ENCODE results near the gene MBD3L5.
A peak's percentile ranks its signal among the peaks of the same experiment; 100 is the strongest.
"Not testable (repeated sequence)": the region's sequence is repeated elsewhere in the genome, so short reads cannot be mapped to it uniquely, and the experiment has no call there.

MBD3L5 gene

DNA sequence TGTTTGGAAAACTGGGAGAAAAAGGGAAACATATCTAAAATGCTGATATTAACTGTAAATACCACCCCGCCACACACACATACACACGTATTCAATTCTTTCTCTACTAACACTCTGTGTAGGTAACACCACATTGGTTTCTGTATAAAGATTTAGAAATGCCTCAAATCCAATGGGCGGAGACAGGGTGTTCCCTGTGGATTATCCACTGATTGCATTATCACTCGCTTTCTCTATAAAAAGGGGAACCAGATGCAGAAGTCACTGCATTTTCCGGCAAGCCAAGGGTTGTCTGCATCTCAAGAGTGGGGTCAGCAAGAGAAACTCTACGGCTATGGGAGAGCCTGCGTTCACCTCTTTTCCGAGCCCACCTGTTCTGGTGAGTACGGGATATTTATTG lies at the start of gene MBD3L5:
Gene MBD3L5 (plus strand): TSS at position 301 of the 400 bp plus-strand sequence. CDS start 34 bp downstream, at position 335.
- DNase-seq (ENCODE audit: low spot score), result not testable (repeated sequence)

- DNase-seq (ENCODE audit: low spot score), result no peak
Observed at GRCh38 chr19:6983448-6983847, 46.9 kb upstream of the MBD3L5 start.

DNA sequence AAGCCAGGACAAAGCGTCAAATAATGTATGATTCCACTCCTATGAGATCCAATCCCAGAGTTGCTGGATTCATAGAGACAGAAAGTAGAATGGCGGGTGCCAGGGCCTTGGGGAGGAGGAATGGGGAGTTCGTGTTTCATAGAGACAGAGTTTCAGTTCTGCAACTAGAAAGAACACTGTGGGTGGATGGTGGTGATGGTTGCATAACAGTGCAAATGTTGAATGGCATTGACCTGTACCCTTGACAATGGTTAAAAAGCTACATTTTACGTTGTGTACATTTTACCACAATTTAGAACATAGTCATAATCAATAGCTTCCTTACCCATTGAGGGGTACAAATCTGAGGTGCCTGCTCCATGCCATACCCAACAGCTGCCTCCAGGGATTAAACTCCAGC lies 42.5 kb upstream of the MBD3L5 start:
- DNase-seq (ENCODE audit: low spot score), result no peak

- DNase-seq (ENCODE audit: low spot score), result no peak
Observed at GRCh38 chr19:6988257-6988656, 42.1 kb upstream of the MBD3L5 start.

DNA sequence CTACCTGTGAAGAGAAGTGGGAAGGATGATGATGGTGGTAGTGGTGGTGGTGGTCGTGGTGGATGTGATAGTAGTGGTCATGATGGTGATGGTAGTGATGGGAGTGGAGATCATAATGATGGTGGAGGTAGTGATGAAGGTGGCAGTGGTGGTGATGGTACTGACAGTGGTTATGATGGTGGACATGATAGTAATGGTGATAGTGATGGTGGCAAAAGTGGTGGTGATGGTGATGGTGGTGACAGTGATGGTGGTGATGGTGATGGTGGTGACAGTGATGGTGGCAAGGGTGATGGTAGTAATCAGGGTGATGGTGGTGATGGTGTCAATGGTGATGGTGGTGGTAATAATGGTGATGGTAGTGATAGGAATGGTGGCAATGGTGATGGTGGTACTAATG lies 35.3 kb upstream of the MBD3L5 start:
- DNase-seq (ENCODE audit: low spot score), result no peak

DNA sequence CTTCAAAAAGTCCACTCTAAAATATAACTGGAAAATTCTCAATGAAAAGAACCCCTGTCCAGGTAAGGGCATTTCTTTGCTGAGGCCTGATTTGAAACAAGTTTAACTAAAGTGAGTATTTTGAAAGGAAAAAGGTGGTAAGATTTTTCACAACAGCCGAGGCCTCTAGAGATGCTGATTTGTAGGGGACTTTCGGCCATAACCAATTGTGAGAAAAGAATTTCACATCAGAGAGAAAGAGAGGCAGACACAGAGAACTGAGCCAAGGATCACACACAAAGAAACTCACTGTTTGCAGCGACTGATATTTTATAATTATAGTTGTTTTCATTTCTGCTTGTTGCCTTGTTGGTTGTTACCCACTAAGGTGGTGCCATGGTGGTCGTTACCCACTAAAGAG lies 33.6 kb upstream of the MBD3L5 start:
- DNase-seq (ENCODE audit: low spot score), result no peak

DNA sequence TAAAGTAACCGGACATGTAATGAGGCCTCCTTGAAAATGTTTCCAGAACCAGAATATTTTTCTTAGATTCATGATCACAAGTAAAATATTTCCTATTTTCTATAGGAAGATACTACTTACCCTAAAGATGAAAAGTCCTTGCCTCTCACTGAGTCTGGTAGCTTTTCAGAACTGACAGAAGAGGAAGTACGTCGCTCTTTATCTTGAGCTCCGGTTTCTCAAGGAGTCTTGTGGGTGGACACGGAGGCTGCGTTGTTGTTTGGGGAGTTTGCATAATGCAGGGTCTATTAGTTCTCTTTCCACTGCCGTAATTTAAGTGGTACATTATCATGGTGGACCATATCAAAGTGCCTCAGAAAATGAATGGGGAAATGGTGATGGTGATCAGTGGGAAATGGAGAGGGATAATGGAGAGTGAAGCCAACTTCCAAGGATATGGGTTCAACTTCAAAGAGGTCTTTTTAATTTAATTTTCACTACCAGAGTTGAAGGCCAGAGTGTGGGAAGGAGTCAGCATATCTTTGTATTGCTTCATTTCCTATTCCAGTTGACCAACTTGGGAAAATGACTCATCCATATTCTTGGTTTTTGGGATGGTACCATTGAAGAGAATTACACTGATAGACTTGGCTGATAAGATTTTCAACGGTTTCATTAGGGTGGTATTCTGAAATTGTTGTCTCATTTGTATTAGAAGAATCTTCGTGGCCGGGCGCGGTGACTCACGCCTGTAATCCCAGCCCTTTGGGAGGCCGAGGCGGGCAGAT lies 32.5 kb upstream of the MBD3L5 start:
- DNase-seq (ENCODE audit: low spot score), result no peak

GRCh38 chr19:6999933-7000332 lies 30.4 kb upstream of the MBD3L5 start:
- DNase-seq (ENCODE audit: low spot score), result no peak

DNA sequence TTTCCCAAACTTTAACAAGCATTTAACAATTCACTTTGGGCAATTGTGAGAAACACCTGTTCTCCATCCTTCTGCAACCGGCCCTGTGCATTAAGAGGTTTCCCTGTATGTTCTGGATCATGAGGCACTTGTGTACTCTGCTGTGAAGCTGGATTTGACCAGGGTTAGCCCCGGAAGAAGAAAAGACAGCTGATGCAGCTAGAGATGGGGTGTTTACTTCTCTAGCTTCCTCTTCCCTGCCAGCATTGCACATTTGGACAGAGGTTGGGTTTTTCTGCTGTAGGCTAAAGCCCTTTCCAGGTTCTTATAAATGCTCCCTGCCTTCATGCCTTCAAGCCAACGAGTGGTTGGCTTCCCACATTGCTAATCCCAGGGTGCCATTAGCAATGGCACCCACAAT lies 30.0 kb upstream of the MBD3L5 start:
- no peak for DNase-seq (ENCODE audit: low spot score)

- no peak for DNase-seq (ENCODE audit: low spot score)
Observed at GRCh38 chr19:7000816-7001215, 29.6 kb upstream of the MBD3L5 start.

DNA sequence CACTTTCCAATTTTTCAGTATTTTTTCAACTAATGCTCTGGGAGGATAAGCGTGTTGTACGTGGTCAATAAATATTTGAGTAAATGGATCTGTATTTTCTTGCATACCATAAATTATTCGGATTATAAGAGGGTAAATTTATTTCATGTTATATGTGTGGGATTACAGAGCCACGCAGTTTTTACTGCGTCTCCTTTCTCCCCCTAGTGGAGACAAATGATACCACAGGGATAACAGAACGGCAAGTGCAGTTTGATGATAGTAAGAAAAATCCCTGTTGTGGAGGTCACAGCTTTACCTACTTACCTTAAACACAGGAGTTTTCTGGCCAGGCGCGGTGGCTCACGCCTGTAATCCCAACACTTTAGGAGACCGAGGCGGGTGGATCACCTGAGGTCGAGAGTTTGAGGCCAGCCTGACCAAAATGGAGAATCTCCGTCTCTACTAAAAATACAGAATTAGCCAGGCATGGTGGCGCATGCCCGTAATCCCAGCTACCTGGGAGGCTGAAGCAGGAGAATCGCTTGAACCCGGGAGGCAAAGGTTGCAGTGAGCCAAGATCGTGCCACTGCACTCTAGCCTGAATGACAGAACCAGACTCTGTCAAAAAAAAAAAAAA lies 26.0 kb upstream of the MBD3L5 start:
- DNase-seq (ENCODE audit: low spot score), result no peak

DNA sequence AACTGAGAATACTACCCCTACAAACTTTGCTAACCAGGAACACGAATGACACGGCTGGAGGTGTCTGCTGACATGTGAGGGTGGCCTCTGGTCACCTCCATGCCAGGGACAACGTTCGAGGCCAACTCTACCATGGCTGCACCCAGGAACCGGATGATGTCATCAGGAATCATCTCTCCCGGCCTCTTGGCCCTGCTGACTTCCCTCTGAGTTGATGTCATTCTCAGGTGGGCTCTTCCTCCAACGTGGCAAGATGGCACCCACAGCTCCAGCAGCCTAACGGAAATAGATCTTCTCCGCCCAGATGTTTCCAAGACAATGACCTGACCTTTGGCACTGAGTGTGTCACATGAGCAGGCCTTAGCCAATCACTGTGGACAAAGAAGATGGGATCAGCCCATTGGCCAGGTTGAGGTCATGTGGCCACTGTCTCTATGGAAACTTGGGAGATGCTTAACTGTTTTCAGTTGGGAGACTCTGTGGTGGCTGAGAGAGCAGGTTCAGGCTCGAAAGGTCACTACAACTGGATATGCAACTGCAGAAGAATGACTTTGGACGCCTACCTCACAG lies 24.2 kb upstream of the MBD3L5 start:
- DNase-seq (ENCODE audit: low spot score), result no peak

GRCh38 chr19:7007859-7008258 lies 22.5 kb upstream of the MBD3L5 start:
- no peak for DNase-seq (ENCODE audit: low spot score)

- DNase-seq (ENCODE audit: low spot score), result no peak
Observed at GRCh38 chr19:7010722-7011593, 19.4 kb upstream of the MBD3L5 start.

DNA sequence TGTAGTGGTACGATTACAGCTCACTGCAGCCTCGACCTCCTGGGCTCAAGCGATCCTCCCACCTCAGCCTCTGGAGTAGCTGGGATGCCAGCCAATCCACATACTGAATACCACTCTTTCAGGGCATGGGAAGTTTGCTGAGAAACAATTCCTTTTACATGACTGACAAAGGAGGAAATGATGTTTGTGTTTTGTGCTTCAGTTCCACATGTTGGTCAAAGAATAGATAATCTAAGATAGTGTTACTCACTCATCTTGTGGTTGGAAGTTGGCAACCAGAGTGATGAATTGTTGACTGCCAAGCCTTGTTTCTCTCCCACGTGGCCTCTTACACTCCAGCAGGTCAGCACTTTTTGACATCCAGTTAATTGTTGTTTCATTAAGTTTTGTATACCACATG lies 16.7 kb upstream of the MBD3L5 start:
- peak; percentile 17 for DNase-seq (ENCODE audit: low spot score)

DNA sequence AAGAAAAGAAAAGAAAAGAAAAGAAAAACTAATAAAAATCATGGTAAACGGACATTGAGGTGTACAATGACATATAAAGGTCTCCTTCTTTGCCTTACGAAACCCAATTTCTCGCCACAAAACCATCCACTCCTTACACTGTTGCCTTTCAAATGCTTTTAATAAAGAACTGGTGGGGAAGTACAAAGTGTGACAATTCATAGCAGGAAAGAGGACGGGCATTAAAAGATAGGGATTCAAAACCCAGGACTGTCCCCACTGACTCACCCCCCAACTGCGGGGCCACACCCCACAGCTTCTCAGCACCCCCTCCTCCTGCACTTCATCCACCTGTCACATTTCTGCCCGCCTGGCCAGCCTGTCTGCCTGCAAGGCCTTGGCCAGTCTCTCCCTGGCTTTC lies 11.6 kb upstream of the MBD3L5 start:
- no peak for DNase-seq (ENCODE audit: low spot score)

DNA sequence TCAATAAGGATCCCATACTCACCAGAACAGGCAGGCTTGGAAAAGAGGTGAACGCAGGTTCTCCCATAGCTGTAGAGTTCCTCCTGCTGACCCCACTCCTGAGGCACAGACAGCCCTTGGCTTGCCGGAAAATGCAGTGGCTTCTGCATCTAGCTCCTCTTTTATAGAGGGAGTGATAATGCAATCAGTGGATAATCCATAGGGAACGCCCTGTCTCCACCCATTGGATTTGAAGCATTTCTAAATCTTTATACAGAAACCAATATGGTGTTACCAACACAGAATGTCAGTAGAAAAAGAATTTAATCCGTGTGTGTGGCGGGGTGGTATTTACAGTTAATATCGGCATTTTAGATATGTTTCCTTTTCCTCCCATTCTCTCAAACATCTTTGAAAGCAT lies 9.0 kb upstream of the MBD3L5 start, which contains the start of gene MBD3L2B:
Gene MBD3L2B (minus strand): TSS at position 101 of the 400 bp plus-strand sequence. CDS start 34 bp downstream, at position 67.
- DNase-seq (ENCODE audit: low spot score), result not testable (repeated sequence)

DNA sequence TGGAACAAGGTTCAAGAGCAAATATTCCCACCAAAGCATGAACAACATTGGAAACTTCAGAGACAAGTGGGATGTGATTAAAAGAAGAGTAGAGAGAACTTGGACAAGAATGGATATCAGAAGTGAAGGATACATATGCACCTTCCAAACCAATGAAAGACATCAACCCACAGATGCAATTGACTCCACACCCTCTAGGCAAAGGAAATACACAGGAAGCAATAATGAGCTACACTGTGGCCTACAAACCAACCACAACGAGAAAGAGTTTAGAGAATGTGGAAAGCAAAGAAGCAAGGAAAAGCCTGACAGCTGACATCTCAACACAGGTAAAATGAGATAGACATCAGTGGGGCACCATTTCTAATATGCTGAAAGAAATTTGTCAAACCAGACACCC lies 1.6 kb upstream of the MBD3L5 start:
- not testable (repeated sequence) for DNase-seq (ENCODE audit: low spot score)

DNA sequence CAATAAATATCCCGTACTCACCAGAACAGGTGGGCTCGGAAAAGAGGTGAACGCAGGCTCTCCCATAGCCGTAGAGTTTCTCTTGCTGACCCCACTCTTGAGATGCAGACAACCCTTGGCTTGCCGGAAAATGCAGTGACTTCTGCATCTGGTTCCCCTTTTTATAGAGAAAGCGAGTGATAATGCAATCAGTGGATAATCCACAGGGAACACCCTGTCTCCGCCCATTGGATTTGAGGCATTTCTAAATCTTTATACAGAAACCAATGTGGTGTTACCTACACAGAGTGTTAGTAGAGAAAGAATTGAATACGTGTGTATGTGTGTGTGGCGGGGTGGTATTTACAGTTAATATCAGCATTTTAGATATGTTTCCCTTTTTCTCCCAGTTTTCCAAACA lies 9.7 kb downstream of the MBD3L5 start, which contains the start of gene MBD3L4:
Gene MBD3L4 (minus strand): TSS at position 101 of the 400 bp plus-strand sequence. CDS start 35 bp downstream, at position 66.
- not testable (repeated sequence) for DNase-seq (ENCODE audit: low spot score)

- DNase-seq (ENCODE audit: low spot score), result not testable (repeated sequence)
Observed at GRCh38 chr19:7041563-7041962, 11.2 kb downstream of the MBD3L5 start.

DNA sequence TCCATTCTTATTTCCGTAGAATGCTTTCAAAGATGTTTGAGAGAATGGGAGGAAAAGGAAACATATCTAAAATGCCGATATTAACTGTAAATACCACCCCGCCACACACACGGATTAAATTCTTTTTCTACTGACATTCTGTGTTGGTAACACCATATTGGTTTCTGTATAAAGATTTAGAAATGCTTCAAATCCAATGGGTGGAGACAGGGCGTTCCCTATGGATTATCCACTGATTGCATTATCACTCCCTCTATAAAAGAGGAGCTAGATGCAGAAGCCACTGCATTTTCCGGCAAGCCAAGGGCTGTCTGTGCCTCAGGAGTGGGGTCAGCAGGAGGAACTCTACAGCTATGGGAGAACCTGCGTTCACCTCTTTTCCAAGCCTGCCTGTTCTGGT lies 18.6 kb downstream of the MBD3L5 start, which contains the start of gene MBD3L2:
Gene MBD3L2 (plus strand): TSS at position 301 of the 400 bp plus-strand sequence. CDS start 53 bp downstream, at position 354.
- not testable (repeated sequence) for DNase-seq (ENCODE audit: low spot score)

- DNase-seq (ENCODE audit: low spot score), result not testable (repeated sequence)
Observed at GRCh38 chr19:7051421-7051820, 21.0 kb downstream of the MBD3L5 start.

Measured in globus pallidus (tissue), 1 donor.